ENCODE results near the gene RLBP1.

RLBP1 gene

GRCh38 chr15:89217686-89218376 is 3.5 kb downstream of the RLBP1 start:
- Mint-ChIP-seq H3K4me1 (ENCODE audit: low read depth) (no peaks in the 10 kb centered on the region), H3K27ac (no peak overlapping the region), H3K27me3 (no peaks in the 10 kb centered on the region), H3K36me3 (no peaks in the 10 kb centered on the region), H3K4me3 (no peak overlapping the region), H3K9me3 (ENCODE audit: low read depth) (no peaks in the 10 kb centered on the region)

- Mint-ChIP-seq H3K27ac (no peak overlapping the region), H3K36me3 (no peaks in the 10 kb centered on the region), H3K4me3 (no peak overlapping the region), H3K9me3 (ENCODE audit: low read depth) (no peaks in the 10 kb centered on the region), H3K4me1 (ENCODE audit: low read depth) (no peaks in the 10 kb centered on the region), H3K27me3 (no peaks in the 10 kb centered on the region)
Measured at GRCh38 chr15:89217031-89217430, 4.3 kb downstream of the RLBP1 start.

GRCh38 chr15:89215627-89216026 is 5.8 kb downstream of the RLBP1 start:
- no peaks in the 10 kb centered on the region for H3K9me3 Mint-ChIP-seq (ENCODE audit: low read depth)
- no peak overlapping the region for H3K4me3 Mint-ChIP-seq
- H3K36me3 Mint-ChIP-seq, result no peaks in the 10 kb centered on the region
- H3K27me3 Mint-ChIP-seq, result no peaks in the 10 kb centered on the region
- no peak overlapping the region for H3K27ac Mint-ChIP-seq
- H3K4me1 Mint-ChIP-seq (ENCODE audit: low read depth), result no peaks in the 10 kb centered on the region

- Mint-ChIP-seq H3K36me3 (no peaks in the 10 kb centered on the region), H3K27me3 (no peaks in the 10 kb centered on the region), H3K9me3 (ENCODE audit: low read depth) (no peaks in the 10 kb centered on the region), H3K4me1 (ENCODE audit: low read depth) (peaks cover 5% of the 10 kb centered on the region), H3K4me3 (no peak overlapping the region), H3K27ac (no peak overlapping the region)
Measured at GRCh38 chr15:89211678-89212170, 9.7 kb downstream of the RLBP1 start.

GRCh38 chr15:89209057-89209456 is 12.3 kb downstream of the RLBP1 start:
- Mint-ChIP-seq H3K9me3 (ENCODE audit: low read depth) (no peaks in the 10 kb centered on the region), H3K4me1 (ENCODE audit: low read depth) (peaks cover 19% of the 10 kb centered on the region), H3K27me3 (no peaks in the 10 kb centered on the region), H3K27ac (no peak overlapping the region), H3K36me3 (no peaks in the 10 kb centered on the region), H3K4me3 (no peak overlapping the region)

GRCh38 chr15:89208256-89208655 is 13.1 kb downstream of the RLBP1 start:
- H3K4me1 Mint-ChIP-seq (ENCODE audit: low read depth), result peaks cover 27% of the 10 kb centered on the region
- no peaks in the 10 kb centered on the region for H3K27me3 Mint-ChIP-seq

GRCh38 chr15:89206908-89207331 is 14.5 kb downstream of the RLBP1 start:
- Mint-ChIP-seq H3K9me3 (ENCODE audit: low read depth) (no peaks in the 10 kb centered on the region), H3K4me1 (ENCODE audit: low read depth) (peaks cover 29% of the 10 kb centered on the region), H3K36me3 (peaks cover 2% of the 10 kb centered on the region), H3K4me3 (peak overlapping the region; percentile 37), H3K27me3 (no peaks in the 10 kb centered on the region), H3K27ac (peak overlapping the region; percentile 58)

More at GRCh38 chr15:89208256-89208655, 13.1 kb downstream of the RLBP1 start:
- Mint-ChIP-seq H3K4me3 (no peak overlapping the region), H3K36me3 (no peaks in the 10 kb centered on the region), H3K27ac (no peak overlapping the region), H3K9me3 (ENCODE audit: low read depth) (no peaks in the 10 kb centered on the region)

GRCh38 chr15:89205991-89206585 is 15.3 kb downstream of the RLBP1 start:
- no peak overlapping the region for H3K27ac Mint-ChIP-seq
- H3K9me3 Mint-ChIP-seq (ENCODE audit: low read depth), result no peaks in the 10 kb centered on the region
- peaks cover 29% of the 10 kb centered on the region for H3K4me1 Mint-ChIP-seq (ENCODE audit: low read depth)
- H3K36me3 Mint-ChIP-seq, result peaks cover 3% of the 10 kb centered on the region
- no peaks in the 10 kb centered on the region for H3K27me3 Mint-ChIP-seq
- no peak overlapping the region for H3K4me3 Mint-ChIP-seq

- peak overlapping the region; percentile 81 for H3K27ac Mint-ChIP-seq
- H3K9me3 Mint-ChIP-seq (ENCODE audit: low read depth), result no peaks in the 10 kb centered on the region
- no peaks in the 10 kb centered on the region for H3K27me3 Mint-ChIP-seq
- H3K4me1 Mint-ChIP-seq (ENCODE audit: low read depth), result peaks cover 29% of the 10 kb centered on the region
- H3K36me3 Mint-ChIP-seq, result peaks cover 4% of the 10 kb centered on the region
- H3K4me3 Mint-ChIP-seq, result peak overlapping the region; percentile 48
Measured at GRCh38 chr15:89203705-89204273, 17.6 kb downstream of the RLBP1 start.

- Mint-ChIP-seq H3K4me3 (no peak overlapping the region), H3K27ac (no peak overlapping the region), H3K27me3 (no peaks in the 10 kb centered on the region), H3K9me3 (ENCODE audit: low read depth) (no peaks in the 10 kb centered on the region), H3K36me3 (peaks cover 7% of the 10 kb centered on the region), H3K4me1 (ENCODE audit: low read depth) (peaks cover 29% of the 10 kb centered on the region)
Measured at GRCh38 chr15:89201465-89202005, 19.8 kb downstream of the RLBP1 start.

GRCh38 chr15:89200182-89200581 is 21.2 kb downstream of the RLBP1 start:
- Mint-ChIP-seq H3K9me3 (ENCODE audit: low read depth) (no peaks in the 10 kb centered on the region), H3K27me3 (no peaks in the 10 kb centered on the region), H3K4me1 (ENCODE audit: low read depth) (peaks cover 26% of the 10 kb centered on the region), H3K4me3 (no peak overlapping the region), H3K27ac (no peak overlapping the region), H3K36me3 (peaks cover 7% of the 10 kb centered on the region)

- Mint-ChIP-seq H3K4me3 (no peak overlapping the region), H3K9me3 (ENCODE audit: low read depth) (no peaks in the 10 kb centered on the region), H3K36me3 (peaks cover 7% of the 10 kb centered on the region), H3K27me3 (no peaks in the 10 kb centered on the region), H3K27ac (no peak overlapping the region), H3K4me1 (ENCODE audit: low read depth) (peaks cover 22% of the 10 kb centered on the region)
Measured at GRCh38 chr15:89199746-89200145, 21.6 kb downstream of the RLBP1 start.

GRCh38 chr15:89198934-89199333 is 22.4 kb downstream of the RLBP1 start:
- peaks cover 7% of the 10 kb centered on the region for H3K36me3 Mint-ChIP-seq
- no peaks in the 10 kb centered on the region for H3K27me3 Mint-ChIP-seq
- H3K9me3 Mint-ChIP-seq (ENCODE audit: low read depth), result no peaks in the 10 kb centered on the region
- H3K4me1 Mint-ChIP-seq (ENCODE audit: low read depth), result peaks cover 16% of the 10 kb centered on the region
- no peak overlapping the region for H3K4me3 Mint-ChIP-seq
- no peak overlapping the region for H3K27ac Mint-ChIP-seq

- Mint-ChIP-seq H3K27me3 (no peaks in the 10 kb centered on the region), H3K9me3 (ENCODE audit: low read depth) (no peaks in the 10 kb centered on the region), H3K27ac (peak overlapping the region; percentile 22), H3K4me1 (ENCODE audit: low read depth) (peaks cover 8% of the 10 kb centered on the region), H3K4me3 (no peak overlapping the region), H3K36me3 (peaks cover 7% of the 10 kb centered on the region)
Measured at GRCh38 chr15:89198196-89198595, 23.2 kb downstream of the RLBP1 start.

- H3K36me3 Mint-ChIP-seq, result peaks cover 7% of the 10 kb centered on the region
- no peak overlapping the region for H3K4me3 Mint-ChIP-seq
- H3K27ac Mint-ChIP-seq, result peak overlapping the region; percentile 51
- no peaks in the 10 kb centered on the region for H3K9me3 Mint-ChIP-seq (ENCODE audit: low read depth)
- no peaks in the 10 kb centered on the region for H3K27me3 Mint-ChIP-seq
- peaks cover 7% of the 10 kb centered on the region for H3K4me1 Mint-ChIP-seq (ENCODE audit: low read depth)
Measured at GRCh38 chr15:89197503-89197971, 23.8 kb downstream of the RLBP1 start.

Data from activated naive CD8-positive, alpha-beta T cell (primary cell).